CD4-positive, alpha-beta T cell treated with Interferon alpha-2 for 1 hour (primary cell): ENCODE measurements around the gene ARHGDIA.

ENCODE experiments used
- DNase-seq, 2 donors: peaks; one replicate each; pipeline ENCODE4 v3.0.0-alpha.2; 2020 to 2022

The ARHGDIA gene

GRCh38 chr17:81821603-81822311 lies 49.4 kb downstream of the ARHGDIA start:
- peak; percentile 15 to 18 for DNase-seq

GRCh38 chr17:81821147-81821546 lies 50.0 kb downstream of the ARHGDIA start:
- DNase-seq: no peak

DNA sequence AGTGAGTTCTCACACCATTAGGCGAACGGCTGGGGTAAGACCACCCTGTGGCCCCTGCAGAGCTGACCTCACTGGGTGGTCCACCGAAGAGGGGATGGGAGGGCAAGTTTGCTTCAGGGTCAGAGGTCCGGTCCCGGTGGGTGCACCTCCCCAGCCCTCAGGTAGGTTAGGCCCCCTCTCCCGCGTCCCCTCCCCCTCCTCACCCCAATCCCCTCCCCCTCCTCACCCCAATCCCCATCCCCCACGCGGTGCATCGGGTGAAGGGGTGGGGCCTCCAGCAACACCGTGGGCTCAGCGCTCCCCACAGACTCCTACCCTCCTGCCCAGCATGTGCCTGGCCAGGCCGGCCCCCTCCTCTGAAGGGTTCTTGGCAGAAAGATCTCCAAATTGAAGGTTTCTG lies 51.4 kb downstream of the ARHGDIA start:
- no peak for DNase-seq

DNA sequence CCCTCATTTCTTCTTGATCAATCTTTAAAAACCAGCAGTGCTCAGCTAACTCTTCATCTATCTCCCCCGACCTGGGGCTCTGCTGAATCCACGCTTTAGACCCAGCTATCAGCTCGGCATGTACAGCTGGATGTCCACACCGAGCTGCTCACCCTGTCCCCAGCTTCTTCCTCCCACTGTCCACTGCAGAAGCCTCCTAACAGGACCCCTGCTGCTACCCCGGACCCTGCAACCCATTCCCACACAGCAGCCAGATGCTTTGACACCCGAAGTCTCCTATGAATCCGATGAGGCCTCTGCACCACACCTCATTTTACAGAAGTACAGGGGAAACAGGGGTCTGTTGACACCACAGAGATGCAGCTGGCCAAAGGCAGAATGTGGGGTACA lies 53.4 kb downstream of the ARHGDIA start:
- DNase-seq: no peak
